Mesenchymal stem cell (in vitro differentiated cells and primary cell): ENCODE measurements around the gene VSX2.

Source experiments
- DNase-seq: peaks from one replicate; pipeline ENCODE4 v3.0.0-alpha.2; 2013
- H2AFZ ChIP-seq: one replicate; pipeline ENCODE4 v1.6.1; 2013; ENCODE audit warnings: low read depth, mild to moderate bottlenecking, control low read depth, inconsistent platforms, low read length, moderate library complexity
- H2AK5ac ChIP-seq: 2 replicates; pipeline ENCODE4 v1.6.1; 2013; ENCODE audit warnings: low read length, moderate library complexity, mild to moderate bottlenecking, inconsistent platforms; ENCODE audit not compliant: severe bottlenecking
- H2BK120ac ChIP-seq: one replicate; pipeline ENCODE4 v1.6.1; 2013; ENCODE audit warnings: low read depth, mild to moderate bottlenecking, inconsistent platforms, low read length, moderate library complexity
- H2BK12ac ChIP-seq, 2 experiments: one replicate each; pipeline ENCODE4 v1.6.1; 2013; ENCODE audit warnings: inconsistent platforms in 2 of 2, low read length in 2 of 2, mild to moderate bottlenecking in 2 of 2, moderate library complexity in 2 of 2, control low read depth in 1 of 2
- H2BK15ac ChIP-seq: one replicate; pipeline ENCODE4 v1.6.1; 2013; ENCODE audit warnings: mild to moderate bottlenecking, low read depth, inconsistent platforms; ENCODE audit not compliant: poor library complexity, severe bottlenecking
- H2BK5ac ChIP-seq: 2 replicates; pipeline ENCODE4 v1.6.1; 2013; ENCODE audit warnings: low read depth, mild to moderate bottlenecking, low read length, control low read depth, inconsistent platforms; ENCODE audit not compliant: poor library complexity, severe bottlenecking
- H3K14ac ChIP-seq, 2 experiments: one replicate each; pipeline ENCODE4 v1.6.1; 2013; ENCODE audit warnings: inconsistent platforms in 2 of 2, low read length in 2 of 2, control low read depth in 1 of 2, mild to moderate bottlenecking in 1 of 2, moderate library complexity in 1 of 2
- H3K18ac ChIP-seq, 2 experiments: one replicate each; pipeline ENCODE4 v1.6.1; 2013; ENCODE audit warnings: inconsistent platforms in 2 of 2, low read length in 2 of 2, control low read depth in 1 of 2, low read depth in 1 of 2, mild to moderate bottlenecking in 1 of 2
- H3K23ac ChIP-seq, 2 experiments: one replicate each; pipeline ENCODE4 v1.6.1; 2013; ENCODE audit warnings: inconsistent platforms in 2 of 2, low read length in 2 of 2, mild to moderate bottlenecking in 2 of 2, moderate library complexity in 2 of 2, control low read depth in 1 of 2
- H3K27ac ChIP-seq: 2 replicates; pipeline ENCODE4 v1.5.1; 2013; ENCODE audit warnings: mild to moderate bottlenecking, moderate library complexity, low read length, control low read depth, inconsistent platforms; ENCODE audit not compliant: poor library complexity, severe bottlenecking
- H3K27me3 ChIP-seq, 2 experiments: 2 replicates each; pipeline versions ENCODE4 v1.6.1 to v1.7.0; 2013; ENCODE audit warnings: low read length in 2 of 2, mild to moderate bottlenecking in 2 of 2, moderate library complexity in 2 of 2, control low read depth in 1 of 2, inconsistent platforms in 1 of 2; ENCODE audit not compliant: control insufficient read depth in 1 of 2, insufficient read depth in 1 of 2
- H3K36me3 ChIP-seq, 2 experiments: 2 replicates each; pipeline versions ENCODE4 v1.6.1 to v1.7.0; 2013; ENCODE audit warnings: low read length in 2 of 2, control low read depth in 1 of 2, inconsistent platforms in 1 of 2, low read depth in 1 of 2, mild to moderate bottlenecking in 1 of 2; ENCODE audit not compliant: insufficient read depth in 2 of 2, control insufficient read depth in 1 of 2
- H3K4ac ChIP-seq, 2 experiments: one replicate each; pipeline ENCODE4 v1.6.1; 2013; ENCODE audit warnings: inconsistent platforms in 2 of 2, low read length in 2 of 2, mild to moderate bottlenecking in 2 of 2, moderate library complexity in 2 of 2, control low read depth in 1 of 2, low read depth in 1 of 2
- H3K4me1 ChIP-seq: 2 replicates; pipeline ENCODE4 v1.6.1; 2013; ENCODE audit warnings: low read depth, low read length, control low read depth; ENCODE audit not compliant: control insufficient read depth, insufficient read depth
- H3K4me2 ChIP-seq: 2 replicates; pipeline ENCODE4 v1.6.1; 2013; ENCODE audit warnings: low read length, mild to moderate bottlenecking, inconsistent platforms; ENCODE audit not compliant: poor library complexity, severe bottlenecking
- H3K4me3 ChIP-seq, 2 experiments: 2 replicates each; pipeline versions ENCODE4 v1.5.1 to v1.7.0; 2013; ENCODE audit warnings: low read length in 2 of 2, mild to moderate bottlenecking in 2 of 2, control low read depth in 1 of 2, low read depth in 1 of 2; ENCODE audit not compliant: insufficient read depth in 1 of 2
- H3K79me1 ChIP-seq: replicated peaks from 2 replicates; pipeline ENCODE4 v1.6.1; 2013; ENCODE audit warnings: mild to moderate bottlenecking, control low read depth, low read length, inconsistent platforms; ENCODE audit not compliant: poor library complexity, severe bottlenecking
- H3K9ac ChIP-seq: 2 replicates; pipeline ENCODE4 v1.7.0; 2013; ENCODE audit warnings: mild to moderate bottlenecking, low read length, moderate library complexity
- H3K9me3 ChIP-seq: 2 replicates; pipeline ENCODE4 v1.7.0; 2013; ENCODE audit warnings: mild to moderate bottlenecking, low read length; ENCODE audit not compliant: control insufficient read depth
- H4K8ac ChIP-seq: one replicate; pipeline ENCODE4 v1.6.1; 2013; ENCODE audit warnings: inconsistent platforms, mild to moderate bottlenecking, low read length, moderate library complexity
- H4K91ac ChIP-seq: one replicate; pipeline ENCODE4 v1.6.1; 2013; ENCODE audit warnings: mild to moderate bottlenecking, low read length, inconsistent platforms
- WGBS: methylation state at CpG from one replicate; pipeline ENCODE4 v1.1.7; 2013; ENCODE audit warnings: mixed read lengths; 5-methylcytosine and 5-hydroxymethylcytosine counted together

VSX2 gene

GRCh38 chr14:74275241-74275841 is 36.1 kb downstream of the VSX2 start:
- no peak overlapping the region for H4K91ac ChIP-seq
- no peaks in the 10 kb centered on the region for H3K27me3 ChIP-seq
- H3K4ac ChIP-seq: no peak overlapping the region
- no peak overlapping the region for H2BK12ac ChIP-seq
- no peak overlapping the region for H3K23ac ChIP-seq
- no peak overlapping the region for H2AK5ac ChIP-seq
- H4K8ac ChIP-seq: peak overlapping the region; percentile 9
- peak; percentile 64 for DNase-seq
- H3K9ac ChIP-seq: peak overlapping the region; percentile 51
- 84% methylated on average over 6 of the region's 6 CpGs for WGBS
- peaks cover 3% of the 10 kb centered on the region for H3K4me1 ChIP-seq
- H2AFZ ChIP-seq: no peak overlapping the region
- H3K4me2 ChIP-seq: no peak overlapping the region
- H3K79me1 ChIP-seq: no peaks in the 10 kb centered on the region
- no peak overlapping the region for H2BK5ac ChIP-seq
- peaks cover 3% of the 10 kb centered on the region for H3K9me3 ChIP-seq
- H2BK120ac ChIP-seq: no peak overlapping the region
- no peak overlapping the region for H3K4me3 ChIP-seq
- no peaks in the 10 kb centered on the region for H3K36me3 ChIP-seq
- no peak overlapping the region for H2BK15ac ChIP-seq
- no peak overlapping the region for H3K18ac ChIP-seq
- no peak overlapping the region for H3K14ac ChIP-seq
- H3K27ac ChIP-seq: no peak overlapping the region

DNA sequence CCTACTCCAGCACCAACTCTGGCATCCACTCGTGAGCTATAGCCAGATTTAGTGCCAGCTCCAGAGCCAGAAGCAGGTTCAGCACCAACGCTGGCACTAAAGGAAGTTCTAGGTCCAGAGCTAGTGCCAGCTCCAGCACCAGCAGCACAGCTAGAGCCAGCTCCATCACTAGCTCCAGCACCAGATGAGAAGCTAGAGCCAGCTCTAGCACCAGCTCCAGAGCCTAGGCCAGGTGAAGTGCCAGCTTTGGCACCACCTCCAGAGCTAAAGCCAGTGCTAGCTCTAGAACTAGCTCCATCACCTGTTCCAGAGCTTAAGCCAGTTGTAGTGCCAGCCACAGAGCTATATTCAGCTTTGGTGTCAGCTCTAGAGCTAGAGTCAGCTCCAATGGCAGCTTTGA is 38.8 kb downstream of the VSX2 start:
- peaks cover 3% of the 10 kb centered on the region for H3K9me3 ChIP-seq
- H2AK5ac ChIP-seq: no peak overlapping the region
- H2AFZ ChIP-seq: no peak overlapping the region
- peaks cover 10 to 15% of the 10 kb centered on the region in 2 experiments for H3K36me3 ChIP-seq
- H3K14ac ChIP-seq: no peak overlapping the region
- no peak overlapping the region for H4K8ac ChIP-seq
- H3K27me3 ChIP-seq: no peaks in the 10 kb centered on the region
- H4K91ac ChIP-seq: no peak overlapping the region
- H3K27ac ChIP-seq: no peak overlapping the region
- H3K4me3 ChIP-seq: no peak overlapping the region
- DNase-seq: no peak
- H3K4me2 ChIP-seq: no peak overlapping the region
- no peak overlapping the region for H3K4ac ChIP-seq
- no peak overlapping the region for H3K9ac ChIP-seq
- peaks cover 3% of the 10 kb centered on the region for H3K4me1 ChIP-seq
- H3K18ac ChIP-seq: no peak overlapping the region
- H3K79me1 ChIP-seq: no peaks in the 10 kb centered on the region
- no peak overlapping the region for H3K23ac ChIP-seq
- no peak overlapping the region for H2BK120ac ChIP-seq
- H2BK5ac ChIP-seq: no peak overlapping the region
- WGBS: 85% methylated on average over 2 of the region's 2 CpGs
- H2BK15ac ChIP-seq: no peak overlapping the region
- no peak overlapping the region for H2BK12ac ChIP-seq

- H3K4me2 ChIP-seq: no peak overlapping the region
- WGBS: 97% methylated on average over 2 of the region's 2 CpGs
Observed at GRCh38 chr14:74281069-74281468, 41.8 kb downstream of the VSX2 start.

DNA sequence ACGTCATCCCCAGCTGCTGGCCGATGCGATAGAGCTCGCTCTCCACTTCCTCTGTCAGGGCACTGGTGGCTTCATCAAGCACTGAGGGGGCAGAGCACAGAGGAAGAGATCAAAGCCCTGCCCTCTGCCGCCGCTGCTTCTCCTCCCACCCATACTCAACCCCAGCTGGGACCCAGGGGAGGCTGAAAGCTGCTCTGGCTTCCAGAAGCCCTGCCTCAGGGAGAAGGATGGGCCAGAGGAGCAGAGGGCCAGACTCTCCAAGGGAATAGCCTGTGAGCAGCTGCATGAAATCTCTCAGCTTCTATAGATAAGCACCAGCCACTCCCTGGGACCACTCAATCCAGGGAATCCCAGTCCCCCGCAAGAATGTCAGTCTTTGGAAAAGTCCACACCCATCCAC is 47.5 kb downstream of the VSX2 start:
- H3K36me3 ChIP-seq: peaks cover 77 to 88% of the 10 kb centered on the region in 2 experiments
- no peak overlapping the region for H4K8ac ChIP-seq
- no peaks in the 10 kb centered on the region for H3K9me3 ChIP-seq
- H3K4me3 ChIP-seq: no peak overlapping the region
- H2BK15ac ChIP-seq: no peak overlapping the region
- no peak overlapping the region for H2BK5ac ChIP-seq
- H3K18ac ChIP-seq: no peak overlapping the region
- H3K9ac ChIP-seq: no peak overlapping the region
- 97% methylated on average over 6 of the region's 7 CpGs for WGBS
- H3K23ac ChIP-seq: no peak overlapping the region
- DNase-seq: no peak
- H3K4me1 ChIP-seq: no peaks in the 10 kb centered on the region
- no peak overlapping the region for H3K4ac ChIP-seq
- no peak overlapping the region for H2AK5ac ChIP-seq
- H3K27ac ChIP-seq: no peak overlapping the region
- H2AFZ ChIP-seq: no peak overlapping the region
- peaks cover 30% of the 10 kb centered on the region for H3K79me1 ChIP-seq
- no peak overlapping the region for H2BK12ac ChIP-seq
- H3K4me2 ChIP-seq: no peak overlapping the region
- H2BK120ac ChIP-seq: no peak overlapping the region
- H3K27me3 ChIP-seq: no peaks in the 10 kb centered on the region
- H4K91ac ChIP-seq: no peak overlapping the region
- no peak overlapping the region for H3K14ac ChIP-seq

More at GRCh38 chr14:74281069-74281468, 41.8 kb downstream of the VSX2 start:
- H2AFZ ChIP-seq: no peak overlapping the region
- H3K18ac ChIP-seq: no peak overlapping the region
- H3K9me3 ChIP-seq: peaks cover 3% of the 10 kb centered on the region
- H3K36me3 ChIP-seq: peaks cover 25 to 39% of the 10 kb centered on the region in 2 experiments
- no peak for DNase-seq
- H2AK5ac ChIP-seq: no peak overlapping the region
- no peak overlapping the region for H2BK5ac ChIP-seq
- H2BK15ac ChIP-seq: no peak overlapping the region
- H4K91ac ChIP-seq: no peak overlapping the region
- no peak overlapping the region for H3K9ac ChIP-seq
- H3K4me1 ChIP-seq: no peaks in the 10 kb centered on the region
- no peak overlapping the region for H3K27ac ChIP-seq
- H3K27me3 ChIP-seq: no peaks in the 10 kb centered on the region
- H3K14ac ChIP-seq: no peak overlapping the region
- no peak overlapping the region for H3K4me3 ChIP-seq
- H2BK12ac ChIP-seq: no peak overlapping the region
- no peak overlapping the region for H3K4ac ChIP-seq
- no peaks in the 10 kb centered on the region for H3K79me1 ChIP-seq
- no peak overlapping the region for H2BK120ac ChIP-seq
- no peak overlapping the region for H3K23ac ChIP-seq
- H4K8ac ChIP-seq: no peak overlapping the region
